ENCODE measurements around the gene GGTLC1. TPM values are rescaled to one million over a fixed set of nuclear protein-coding genes. Genes with fewer than 3 reads are reported as not detected.
A peak's percentile ranks its signal among the peaks of the same experiment; 100 is the strongest.
"Not testable (repeated sequence)": the region's sequence is repeated elsewhere in the genome, so short reads cannot be mapped to it uniquely, and the experiment has no call there.

GGTLC1 gene
- total RNA-seq, 2 experiments from 2014 or later = not detected

DNA sequence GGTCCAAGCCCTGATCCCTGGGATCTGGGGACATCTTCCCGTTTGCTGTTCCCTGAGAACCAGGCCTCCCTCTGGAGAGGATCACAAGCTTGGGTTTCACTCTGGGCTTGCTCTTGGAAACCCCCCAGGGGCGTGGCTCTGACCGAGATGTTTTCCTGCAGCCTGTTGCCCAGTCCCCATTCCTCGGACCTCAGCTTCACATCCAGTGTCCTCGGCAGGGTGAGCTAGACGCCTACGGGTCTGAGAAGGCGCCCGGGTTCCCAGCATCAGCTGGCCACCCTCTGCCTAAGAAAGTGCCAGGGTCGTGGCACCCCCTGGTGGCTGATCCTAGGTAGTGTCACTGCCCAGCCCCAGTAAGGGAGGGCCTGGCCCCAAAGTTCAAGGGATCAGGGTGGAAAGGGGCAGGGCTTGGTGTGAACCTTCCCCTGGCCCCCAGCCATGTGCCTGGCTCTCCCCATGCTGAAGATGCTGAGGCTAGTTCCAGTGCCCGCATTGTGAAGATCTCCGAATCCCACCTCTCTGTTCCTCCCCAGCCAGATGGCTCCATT is 4.0 kb downstream of the GGTLC1 start:
- POLR2A ChIA-PET; DNase-seq; H3K36me3 Mint-ChIP-seq (ENCODE audit: low read depth); H3K27ac Mint-ChIP-seq; H3K4me3 Mint-ChIP-seq; intact Hi-C loops (cut with micrococcal nuclease); H3K27me3 Mint-ChIP-seq; ATAC-seq; H3K9me3 Mint-ChIP-seq; H3K4me1 Mint-ChIP-seq (ENCODE audit: low read depth); CTCF ChIA-PET: not testable (repeated sequence)
- TF ChIP-seq CTCF (IDR thresholded peaks at IDR 0.05) = peak; percentile 11

GRCh38 chr20:23982112-23983018 is 6.2 kb downstream of the GGTLC1 start:
- H3K4me1 Mint-ChIP-seq (ENCODE audit: low read depth); ATAC-seq; H3K27me3 Mint-ChIP-seq; H3K36me3 Mint-ChIP-seq (ENCODE audit: low read depth); H3K9me3 Mint-ChIP-seq; intact Hi-C loops (cut with micrococcal nuclease); POLR2A ChIA-PET; DNase-seq; H3K4me3 Mint-ChIP-seq; H3K27ac Mint-ChIP-seq; CTCF ChIA-PET: not testable (repeated sequence)

- H3K27ac Mint-ChIP-seq; H3K36me3 Mint-ChIP-seq (ENCODE audit: low read depth); H3K4me1 Mint-ChIP-seq (ENCODE audit: low read depth); CTCF ChIA-PET; H3K27me3 Mint-ChIP-seq; H3K9me3 Mint-ChIP-seq; DNase-seq; ATAC-seq; intact Hi-C loops (cut with micrococcal nuclease); H3K4me3 Mint-ChIP-seq; POLR2A ChIA-PET: not testable (repeated sequence)
Observed at GRCh38 chr20:23981526-23981925, 7.1 kb downstream of the GGTLC1 start.

DNA sequence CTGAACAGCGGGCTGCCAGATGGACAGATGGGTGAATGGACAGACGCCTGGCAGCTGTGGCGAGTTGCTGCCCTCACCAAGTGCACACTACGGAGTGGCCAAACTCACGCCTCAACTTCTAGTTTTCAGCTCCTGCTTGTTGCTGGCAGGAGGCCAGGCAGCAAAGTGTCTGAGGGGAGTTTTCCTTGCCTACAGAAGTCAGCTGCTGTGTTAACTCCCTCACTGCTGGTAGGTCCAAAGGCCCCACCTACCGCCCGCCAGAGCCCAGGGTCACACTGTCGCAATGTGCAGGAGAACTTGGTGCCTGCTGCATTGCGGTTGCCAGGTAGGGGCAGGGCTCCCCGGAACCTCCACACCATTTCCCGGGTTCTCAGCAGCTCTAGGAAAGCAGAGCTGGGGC is 7.6 kb downstream of the GGTLC1 start:
- H3K9me3 Mint-ChIP-seq; H3K4me1 Mint-ChIP-seq (ENCODE audit: low read depth); H3K36me3 Mint-ChIP-seq (ENCODE audit: low read depth); CTCF ChIA-PET; H3K27ac Mint-ChIP-seq; DNase-seq; POLR2A ChIA-PET; H3K4me3 Mint-ChIP-seq; ATAC-seq; H3K27me3 Mint-ChIP-seq; intact Hi-C loops (cut with micrococcal nuclease): not testable (repeated sequence)

DNA sequence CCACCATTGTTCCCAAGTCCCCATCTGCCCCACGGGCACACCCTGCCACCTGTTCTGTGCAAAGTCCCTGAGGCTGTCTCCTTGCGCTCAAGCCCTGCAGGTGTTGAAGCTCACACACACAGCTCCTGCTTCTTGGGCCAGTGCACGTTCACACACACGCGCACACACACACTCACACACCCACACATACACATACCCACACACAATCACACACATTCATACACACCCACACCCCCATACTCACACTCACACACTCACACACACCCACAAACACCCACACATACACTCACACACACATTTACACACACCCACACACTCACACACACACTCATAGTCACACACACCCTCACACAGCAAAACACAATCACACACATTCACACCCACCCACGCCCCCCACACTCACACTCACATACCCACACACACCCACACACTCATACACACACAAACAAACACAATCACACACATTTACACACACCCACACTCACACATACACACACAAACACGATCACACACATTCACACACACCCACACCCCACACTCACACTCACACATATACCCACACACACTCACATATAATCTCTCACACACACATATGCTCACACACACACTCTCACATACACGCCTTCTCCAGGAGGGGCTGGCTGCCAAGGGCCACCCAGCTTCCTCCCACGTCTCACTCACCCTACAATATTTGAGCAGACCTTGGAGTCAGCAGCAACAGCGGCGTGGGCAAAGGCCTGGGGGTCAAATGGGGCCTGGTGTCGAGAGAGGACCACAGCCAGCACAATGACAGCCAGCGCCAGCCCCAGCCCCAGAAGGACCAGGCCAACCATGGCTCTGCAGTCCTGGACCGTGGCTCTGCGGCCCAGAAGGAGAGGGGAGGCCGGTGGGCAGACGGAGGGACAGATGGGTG is 8.4 kb downstream of the GGTLC1 start:
- DNase-seq; H3K36me3 Mint-ChIP-seq (ENCODE audit: low read depth); H3K9me3 Mint-ChIP-seq; H3K27ac Mint-ChIP-seq; H3K4me3 Mint-ChIP-seq; CTCF ChIA-PET; H3K27me3 Mint-ChIP-seq; intact Hi-C loops (cut with micrococcal nuclease); ATAC-seq; H3K4me1 Mint-ChIP-seq (ENCODE audit: low read depth): not testable (repeated sequence)
- POLR2A ChIA-PET = interaction anchor here (0.7 kb wide), 1 partner anchor 34 kb away, joined by 3 read pairs; no protein-coding TSS in a partner anchor

DNA sequence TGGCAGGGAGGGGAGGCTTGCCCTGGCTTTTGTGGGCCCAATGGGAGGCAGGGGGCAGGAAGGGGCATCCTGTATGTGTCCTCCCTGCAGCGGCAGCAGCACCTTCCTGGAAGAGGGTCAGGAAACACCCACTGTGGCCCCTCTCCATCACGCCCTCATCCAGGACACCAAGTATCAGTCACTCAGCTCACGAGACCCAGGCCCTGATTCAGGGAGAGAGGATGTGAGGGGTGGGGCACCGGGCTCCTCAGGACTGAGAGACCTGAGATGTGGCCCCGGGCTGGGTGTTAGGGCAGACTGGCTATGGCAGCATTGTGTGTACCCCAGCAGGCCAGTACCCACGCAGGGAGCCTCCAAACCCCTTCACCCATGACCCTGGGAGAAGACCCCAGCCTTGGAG is 9.2 kb downstream of the GGTLC1 start:
- intact Hi-C loops (cut with micrococcal nuclease); DNase-seq; CTCF ChIA-PET; H3K9me3 Mint-ChIP-seq; ATAC-seq; H3K27ac Mint-ChIP-seq; H3K27me3 Mint-ChIP-seq; H3K4me3 Mint-ChIP-seq; H3K36me3 Mint-ChIP-seq (ENCODE audit: low read depth); H3K4me1 Mint-ChIP-seq (ENCODE audit: low read depth); POLR2A ChIA-PET: not testable (repeated sequence)

GRCh38 chr20:23978457-23978856 is 10.1 kb downstream of the GGTLC1 start:
- DNase-seq; H3K9me3 Mint-ChIP-seq; H3K36me3 Mint-ChIP-seq (ENCODE audit: low read depth); H3K4me3 Mint-ChIP-seq; CTCF ChIA-PET; H3K27ac Mint-ChIP-seq; intact Hi-C loops (cut with micrococcal nuclease); ATAC-seq; POLR2A ChIA-PET; H3K27me3 Mint-ChIP-seq; H3K4me1 Mint-ChIP-seq (ENCODE audit: low read depth): not testable (repeated sequence)

Measured in activated CD8-positive, alpha-beta T cell treated with anti-CD3 and anti-CD28 coated beads for 36 hours (primary cell).